GM12874 (cell line): ENCODE measurements around the gene RRAGC.

Experiments
- CTCF ChIP-seq: IDR thresholded peaks from 2 replicates; pipeline ENCODE4 v1.5.1; 2011; ENCODE audit warnings: low read depth, mild to moderate bottlenecking, control low read depth, low read length, moderate library complexity; ENCODE audit not compliant: insufficient read depth

The RRAGC gene

GRCh38 chr1:38848071-38848470, 11.5 kb downstream of the RRAGC start:
- no peak for TF ChIP-seq CTCF

GRCh38 chr1:38846210-38846609, 13.4 kb downstream of the RRAGC start:
- TF ChIP-seq CTCF = no peak

- no peak for TF ChIP-seq CTCF
Observed at GRCh38 chr1:38840281-38840680, 19.3 kb downstream of the RRAGC start.

GRCh38 chr1:38839363-38839762, 20.2 kb downstream of the RRAGC start:
- no peak for TF ChIP-seq CTCF

- TF ChIP-seq CTCF = peak; percentile 65
Observed at GRCh38 chr1:38834937-38835827, 24.4 kb downstream of the RRAGC start.

- TF ChIP-seq CTCF = no peak
Observed at GRCh38 chr1:38834221-38834782, 25.3 kb downstream of the RRAGC start.

- TF ChIP-seq CTCF = no peak
Observed at GRCh38 chr1:38833146-38833545, 26.4 kb downstream of the RRAGC start.
